NCI-H128 (cell line): Measurements from ENCODE around the gene SIVA1.
A peak's percentile ranks its signal among the peaks of the same experiment; 100 is the strongest.

ENCODE experiments used
- DNase-seq: peaks from one replicate; lab custom pipeline; 2025; ENCODE audit not compliant: unreplicated experiment; lab: John Stamatoyannopoulos, UW

Gene SIVA1

DNA sequence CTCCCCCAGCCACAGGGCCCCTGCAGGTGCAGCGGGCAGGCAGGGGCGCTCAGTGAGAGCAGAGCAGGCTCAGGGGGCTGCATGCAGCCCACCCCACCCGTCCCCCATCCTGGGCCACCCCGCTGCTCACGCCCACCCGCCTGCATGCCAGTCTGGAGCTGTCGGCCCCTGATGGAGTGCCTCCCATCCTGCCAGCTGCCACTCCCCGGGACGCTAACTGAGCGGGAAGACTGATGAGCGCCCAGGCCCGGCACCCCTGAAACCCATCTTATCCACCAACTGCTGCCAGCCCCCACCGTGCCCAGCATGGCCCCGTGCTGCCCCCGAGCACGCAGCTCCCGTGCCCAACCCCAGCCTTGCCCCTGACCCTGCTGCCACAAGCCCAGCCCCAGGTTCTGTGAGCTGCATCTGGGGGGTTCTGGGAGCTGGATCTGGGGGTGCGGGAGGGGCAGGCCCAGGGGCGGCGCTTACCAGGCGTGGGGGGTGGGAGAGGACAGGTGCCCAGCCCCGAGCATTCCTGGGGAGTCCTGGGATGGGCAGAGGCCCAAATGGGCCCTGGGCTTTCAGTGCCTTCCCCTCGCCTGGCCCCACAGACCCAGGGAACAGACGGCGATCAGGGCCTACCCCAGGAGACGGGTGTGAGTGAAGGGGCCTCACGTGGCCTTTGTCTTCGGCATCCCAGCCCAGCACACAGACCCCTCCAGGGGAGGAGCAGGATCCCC, 29.3 kb downstream of the SIVA1 start:
- DNase-seq = no peak

DNA sequence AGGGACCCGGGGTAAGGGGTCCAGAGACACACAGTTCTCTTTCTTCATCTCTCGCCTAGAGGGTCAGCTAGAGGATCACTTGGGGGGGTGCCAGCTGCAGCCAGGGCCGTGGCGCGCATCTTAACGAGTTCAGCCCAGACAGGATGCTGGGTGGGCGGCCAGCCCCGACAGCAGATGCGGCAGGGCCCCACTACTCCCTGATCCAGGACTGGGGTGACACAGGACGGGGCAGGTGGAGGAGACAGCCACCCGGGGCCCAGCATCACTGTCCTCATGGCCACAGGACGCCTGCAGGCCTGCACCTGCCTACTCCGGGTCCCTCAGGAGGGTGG, 29.8 kb downstream of the SIVA1 start:
- DNase-seq = no peak

GRCh38 chr14:104783484-104784217, 30.7 kb downstream of the SIVA1 start:
- no peak for DNase-seq

DNA sequence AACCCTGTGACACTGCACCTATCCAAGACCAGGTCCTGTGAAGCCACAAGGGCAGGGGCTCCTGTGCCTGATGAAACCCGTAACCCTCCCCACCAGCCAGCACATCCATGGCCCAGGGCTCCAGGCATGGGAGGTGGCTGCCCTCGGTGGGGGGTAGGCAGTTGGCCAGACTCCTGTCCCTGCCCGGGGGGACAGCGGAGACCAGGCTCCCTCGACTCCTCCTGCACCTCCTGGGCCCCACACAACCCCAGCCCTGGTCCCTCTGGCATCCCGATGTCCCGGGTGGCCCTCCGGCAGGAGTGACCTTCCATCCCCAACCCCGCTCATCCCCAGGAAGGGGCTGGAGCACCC, 31.2 kb downstream of the SIVA1 start:
- no peak for DNase-seq

DNA sequence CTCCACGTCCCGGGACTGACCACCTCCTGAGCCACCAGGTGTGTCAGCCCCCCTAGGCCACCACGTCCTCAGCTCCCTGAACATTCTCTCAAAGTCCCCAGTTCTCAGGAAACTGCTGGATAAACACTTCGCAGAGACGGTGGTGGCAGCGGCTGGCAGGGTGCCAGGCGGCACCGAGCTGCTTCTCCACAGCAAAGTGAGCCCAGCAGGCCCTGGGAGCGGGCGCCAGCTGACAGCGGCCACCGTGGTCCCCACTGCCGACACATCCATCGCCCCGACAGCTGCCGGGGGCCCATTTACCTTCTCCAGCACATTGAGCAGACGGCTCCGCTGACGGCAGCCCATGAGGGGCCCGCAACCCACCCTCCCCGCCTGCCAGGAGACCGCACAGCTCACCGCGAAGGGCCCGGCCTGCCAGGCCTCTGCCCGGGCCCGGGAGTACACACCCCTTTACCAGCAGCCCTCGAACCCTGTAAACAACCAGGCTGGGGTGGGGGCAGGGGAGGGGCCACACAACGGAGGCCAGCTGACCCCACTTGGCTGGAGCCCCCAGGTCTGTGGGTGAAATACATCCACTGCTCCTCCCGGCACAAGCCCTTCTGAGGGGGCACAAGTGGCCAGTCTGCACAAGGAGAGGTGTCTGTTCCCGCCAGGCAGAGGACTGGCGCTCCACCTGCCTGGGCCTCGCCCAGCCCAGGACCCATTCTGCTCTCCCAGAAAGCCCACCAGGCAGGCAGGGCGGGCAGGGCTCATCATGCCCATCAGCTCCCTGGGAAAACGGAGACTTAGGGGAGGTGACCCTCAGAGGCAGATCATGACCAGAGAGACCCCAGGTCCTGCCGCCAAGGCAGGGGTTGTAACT, 32.1 kb downstream of the SIVA1 start:
- DNase-seq = peak; percentile 64

- DNase-seq = no peak
Observed at GRCh38 chr14:104785708-104786080, 32.7 kb downstream of the SIVA1 start.

DNA sequence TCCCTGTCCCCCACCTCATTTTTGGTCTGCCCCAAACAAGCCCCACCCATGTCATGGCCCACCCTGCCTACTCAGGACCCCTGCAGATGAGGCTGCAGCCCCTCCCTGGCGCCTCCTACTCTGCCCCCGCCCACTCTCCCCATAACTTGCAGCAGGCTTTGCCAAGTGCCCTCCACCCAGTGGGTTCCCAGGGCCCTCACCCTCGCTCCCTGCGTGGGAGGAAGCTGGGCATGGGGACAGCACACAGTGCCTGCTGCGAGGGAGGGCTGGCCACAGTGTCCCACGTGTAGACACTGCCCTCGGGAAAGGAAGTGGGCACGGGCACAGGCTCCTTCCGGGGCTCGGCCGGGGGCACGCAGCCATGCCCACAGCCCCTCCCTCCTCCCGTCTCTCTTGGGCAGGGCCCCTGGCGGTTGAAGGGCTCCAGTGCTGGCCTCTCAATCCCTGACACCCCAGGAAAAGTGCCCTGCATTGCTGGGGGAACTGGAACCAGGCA, 33.2 kb downstream of the SIVA1 start:
- DNase-seq = no peak

DNA sequence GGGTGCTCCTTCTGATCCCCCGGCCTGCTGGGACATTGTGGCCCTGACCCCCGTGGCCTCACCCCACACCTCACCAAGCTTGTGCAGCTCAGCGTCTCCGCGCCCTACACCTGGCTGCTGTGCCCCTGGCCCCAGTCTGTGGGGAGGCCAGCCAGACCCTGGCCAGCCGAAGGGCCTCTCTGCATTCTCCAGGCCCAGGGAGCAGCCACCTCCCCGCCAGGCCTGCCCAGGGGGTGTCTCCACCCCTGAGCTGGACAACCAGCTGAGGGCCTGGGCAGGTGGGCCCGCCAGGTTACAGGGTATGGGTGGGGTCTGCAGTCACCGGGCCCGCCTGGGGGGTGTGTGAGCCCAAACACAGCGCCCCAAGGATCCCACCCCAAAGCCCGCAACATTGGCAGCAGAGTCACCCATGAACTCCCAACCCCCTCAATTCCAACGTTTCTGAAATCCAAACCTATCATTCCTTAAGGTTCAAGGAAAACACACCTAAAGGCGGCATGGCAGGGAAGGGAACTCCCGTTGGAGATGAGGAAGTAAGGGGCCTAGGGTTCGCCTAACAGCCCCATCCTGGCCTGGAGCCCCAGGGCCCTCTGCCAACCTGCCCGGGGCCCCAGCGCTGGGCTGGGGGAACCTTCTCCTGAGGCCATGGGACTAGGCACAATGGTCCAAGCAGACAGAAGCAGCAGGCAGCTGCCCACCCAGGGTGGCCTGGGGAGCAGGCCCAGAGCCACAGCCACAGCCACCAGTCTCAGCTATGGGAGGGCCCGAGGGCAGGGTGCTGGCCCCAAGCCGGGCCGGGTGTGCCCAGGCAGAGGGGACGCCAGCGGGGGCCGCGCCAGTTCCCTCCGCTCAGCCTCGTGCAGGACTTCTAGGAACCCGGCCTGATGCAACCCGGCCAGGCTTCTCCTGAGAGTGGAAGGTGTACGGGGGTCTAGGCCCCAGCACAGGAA, 34.1 kb downstream of the SIVA1 start:
- DNase-seq = no peak

DNA sequence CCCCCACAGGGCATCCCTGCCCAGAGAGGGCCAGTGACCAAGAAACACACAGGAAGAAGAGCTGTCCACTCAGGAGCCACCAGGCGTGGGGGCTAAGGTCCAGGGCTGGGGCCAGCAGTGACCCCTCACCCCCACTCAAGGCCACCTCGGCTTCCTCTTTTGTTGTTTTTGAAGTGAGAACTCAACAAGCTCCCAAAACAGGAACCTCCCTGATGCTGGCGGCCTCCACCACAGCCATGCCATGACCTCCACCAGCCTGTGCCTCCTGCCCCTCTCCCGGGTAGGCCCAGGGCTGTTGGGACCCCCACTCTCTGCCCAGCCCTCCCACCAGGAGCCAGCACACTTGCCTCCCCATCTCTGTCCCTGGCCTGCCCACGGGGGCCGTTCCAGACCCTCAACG, 34.8 kb downstream of the SIVA1 start:
- DNase-seq = no peak

- DNase-seq = peak; percentile 82
Observed at GRCh38 chr14:104788161-104788818, 35.3 kb downstream of the SIVA1 start.

DNA sequence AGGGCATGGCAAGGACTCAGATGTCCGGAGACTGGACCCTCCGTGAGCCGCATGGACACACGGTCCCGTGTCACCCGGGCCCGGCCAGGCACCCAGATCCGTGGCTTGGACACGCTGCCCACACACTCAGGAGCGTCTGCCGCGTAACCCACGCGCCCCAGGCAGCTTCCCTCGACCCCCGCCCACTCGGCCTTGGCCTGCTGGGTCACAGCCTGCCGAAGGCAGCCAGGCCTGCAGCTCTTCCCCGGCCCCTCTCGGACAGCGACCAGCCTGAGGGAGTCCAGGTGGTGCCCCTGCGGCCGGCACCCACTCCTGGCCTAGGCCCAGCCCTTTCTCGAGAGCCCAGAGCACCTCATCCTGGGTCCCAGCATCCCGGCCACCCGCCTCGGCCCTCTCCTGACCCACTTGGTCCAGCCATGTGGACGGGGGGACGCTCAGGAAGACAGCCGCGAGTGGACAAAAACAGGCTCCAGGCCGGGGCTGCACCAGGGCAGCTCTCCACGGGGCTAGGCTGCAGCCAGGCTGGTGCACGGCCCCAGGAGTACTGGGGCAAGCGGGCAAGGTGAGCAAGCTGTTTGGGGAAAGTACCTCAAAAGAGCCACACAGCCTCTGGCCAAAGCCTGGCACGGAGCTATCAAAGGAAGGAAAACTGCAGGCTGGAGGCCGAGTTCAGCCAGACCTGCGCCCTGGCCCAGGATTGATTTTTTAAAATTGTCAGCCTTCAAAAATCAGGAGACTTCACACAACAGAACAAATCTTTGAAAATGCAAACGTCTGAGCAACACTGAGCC, 36.1 kb downstream of the SIVA1 start:
- DNase-seq = no peak

GRCh38 chr14:104789752-104790743, 37.1 kb downstream of the SIVA1 start:
- DNase-seq = no peak

GRCh38 chr14:104791425-104791824, 38.5 kb downstream of the SIVA1 start:
- no peak for DNase-seq

DNA sequence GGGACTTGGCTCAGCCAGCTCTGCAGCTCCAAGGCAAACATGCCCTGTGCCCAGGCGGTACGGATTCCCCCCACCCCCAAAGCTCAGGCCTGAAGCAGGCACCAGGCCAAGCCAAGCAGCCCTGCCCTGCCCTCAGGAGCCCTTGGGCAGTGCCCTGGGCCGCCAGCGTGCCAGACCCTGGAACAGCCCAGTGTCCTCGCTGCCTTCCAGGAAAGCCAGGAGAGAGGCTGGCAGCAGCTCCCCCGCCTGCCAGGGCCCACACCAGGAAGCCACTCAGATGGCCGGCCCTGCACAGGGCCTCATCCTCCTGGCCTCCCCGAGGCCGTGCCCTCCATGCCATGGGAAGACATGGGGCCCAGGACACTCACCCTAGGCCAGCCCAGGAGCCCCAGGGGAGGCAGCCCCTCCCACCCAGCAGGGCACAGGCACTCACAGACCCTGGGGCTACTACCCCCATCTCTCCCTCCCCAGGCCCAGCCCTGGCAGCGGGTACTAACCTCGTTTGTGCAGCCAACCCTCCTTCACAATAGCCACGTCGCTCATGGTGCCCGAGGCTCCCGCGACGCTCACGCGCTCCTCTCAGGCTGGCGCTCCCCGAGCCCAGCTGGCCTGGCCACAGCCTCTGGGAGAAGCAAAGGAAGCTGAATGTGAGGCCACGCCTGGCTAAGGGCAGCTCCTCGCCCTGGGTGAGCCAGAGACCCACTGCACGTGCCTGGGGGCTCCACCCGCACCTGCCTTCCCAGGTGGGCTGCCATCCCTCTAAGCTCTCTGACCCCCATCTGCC, 39.3 kb downstream of the SIVA1 start:
- no peak for DNase-seq

DNA sequence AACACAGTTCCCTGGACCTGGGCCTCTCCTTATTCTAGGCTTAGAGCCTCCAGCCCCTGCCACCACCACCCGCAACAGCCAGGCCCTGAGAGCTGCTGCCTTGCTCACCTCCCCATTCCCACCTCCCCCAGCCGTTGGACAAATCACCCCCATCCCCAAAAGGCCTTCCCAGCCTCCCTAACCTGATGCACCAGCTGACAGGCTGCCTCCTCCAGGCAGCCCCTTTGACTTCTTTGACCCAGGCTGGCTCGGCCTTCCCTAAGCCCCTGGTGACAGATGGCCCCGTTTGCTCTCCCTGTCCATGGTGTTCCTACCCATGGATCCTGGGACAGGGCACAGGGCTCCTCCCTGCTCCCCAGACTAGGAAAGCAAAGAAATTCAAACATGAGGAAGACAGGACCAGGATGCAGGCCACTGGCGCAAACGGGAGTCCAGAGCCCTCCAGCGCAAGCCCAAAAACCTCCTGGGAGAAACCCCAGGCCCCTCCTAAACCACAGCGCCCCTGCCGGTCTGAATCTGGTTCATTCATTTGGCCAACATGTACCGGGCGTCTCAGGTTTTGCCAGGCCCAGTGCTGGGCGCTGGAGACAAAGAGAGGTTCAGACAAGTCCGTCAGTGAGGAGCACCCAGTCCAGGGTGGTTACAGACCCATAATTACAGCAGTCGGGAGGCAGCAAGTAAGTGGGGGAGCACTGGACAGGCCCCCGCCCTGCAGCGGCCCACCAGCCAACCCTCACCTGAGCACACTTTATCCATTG, 40.2 kb downstream of the SIVA1 start:
- DNase-seq = no peak

DNA sequence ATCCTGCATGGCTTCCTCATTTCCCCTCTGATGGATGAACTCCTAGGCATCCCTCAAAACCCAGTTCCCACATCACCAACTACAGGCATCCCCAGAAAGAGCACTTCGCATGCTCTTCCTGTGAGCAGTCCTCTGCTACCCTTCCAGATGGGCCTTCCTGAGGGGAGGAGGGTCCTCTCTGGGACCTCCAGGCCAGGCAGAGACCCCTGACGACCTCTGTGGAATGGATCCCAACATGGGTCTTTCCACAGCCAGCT, 40.7 kb downstream of the SIVA1 start:
- no peak for DNase-seq

GRCh38 chr14:104794099-104794498, 41.2 kb downstream of the SIVA1 start:
- no peak for DNase-seq
